ENCODE data around the gene SLC19A1.

SLC19A1 gene

DNA sequence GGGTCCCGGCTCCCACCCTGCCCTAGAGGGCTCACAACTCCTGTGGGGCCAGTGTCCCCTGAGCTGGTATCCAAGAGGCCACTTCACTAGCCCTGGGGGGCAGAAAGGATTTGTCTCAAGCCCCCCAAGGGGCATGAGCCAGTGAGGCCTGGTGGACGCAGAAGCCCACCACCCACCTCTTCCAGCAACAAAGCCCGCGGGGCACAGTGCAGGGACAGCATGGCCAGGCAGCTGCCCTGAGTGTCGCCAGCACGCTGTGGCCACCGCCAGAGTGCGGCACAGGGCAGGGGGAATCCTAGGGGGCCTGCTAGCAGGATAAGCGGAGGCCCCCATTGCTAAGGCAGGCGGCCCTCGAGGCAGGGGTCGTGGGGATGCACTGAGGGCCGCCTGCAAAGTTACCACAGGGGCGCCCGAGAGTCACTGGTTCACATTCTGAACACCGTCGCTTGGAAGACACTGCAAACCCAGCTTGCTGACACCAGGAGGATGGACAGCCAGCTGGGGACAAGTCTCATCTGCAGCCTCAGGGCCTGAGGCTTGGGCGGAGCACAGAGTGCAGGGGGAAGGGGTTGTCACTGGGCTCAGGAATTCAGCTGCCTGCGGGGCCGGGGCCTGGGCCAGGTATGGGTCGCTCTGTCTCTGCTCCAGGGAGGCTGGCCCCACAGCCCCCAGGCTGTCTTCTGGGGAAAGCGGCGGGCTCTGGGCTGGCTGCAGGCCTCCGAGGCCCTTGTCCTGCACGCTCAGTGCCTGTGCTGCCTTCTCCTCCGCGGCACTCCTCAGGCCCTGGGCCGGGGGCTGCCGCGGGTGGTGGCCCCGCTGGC is 26.8 kb downstream of the SLC19A1 start:
- no peaks in the 10 kb centered on the region for H3K36me3 ChIP-seq (ENCODE audit: insufficient read depth, low read length)
- no peak overlapping the region for H3K27ac ChIP-seq (ENCODE audit: low read depth, low read length)
- no peak overlapping the region for H3K9ac ChIP-seq (ENCODE audit: low read length)
- no peaks in the 10 kb centered on the region for H3K4me1 ChIP-seq (ENCODE audit: insufficient read depth, low read length)
- H3K4me3 ChIP-seq (ENCODE audit: low read depth in 1 of 2, low read length in 2 of 2), result no peak overlapping the region
- H3K27me3 ChIP-seq (ENCODE audit: control insufficient read depth in 1 of 2, insufficient read depth in 2 of 2, low read length in 2 of 2), result no peaks in the 10 kb centered on the region
- H3K9me3 ChIP-seq (ENCODE audit: low read length), result peaks cover 17% of the 10 kb centered on the region

DNA sequence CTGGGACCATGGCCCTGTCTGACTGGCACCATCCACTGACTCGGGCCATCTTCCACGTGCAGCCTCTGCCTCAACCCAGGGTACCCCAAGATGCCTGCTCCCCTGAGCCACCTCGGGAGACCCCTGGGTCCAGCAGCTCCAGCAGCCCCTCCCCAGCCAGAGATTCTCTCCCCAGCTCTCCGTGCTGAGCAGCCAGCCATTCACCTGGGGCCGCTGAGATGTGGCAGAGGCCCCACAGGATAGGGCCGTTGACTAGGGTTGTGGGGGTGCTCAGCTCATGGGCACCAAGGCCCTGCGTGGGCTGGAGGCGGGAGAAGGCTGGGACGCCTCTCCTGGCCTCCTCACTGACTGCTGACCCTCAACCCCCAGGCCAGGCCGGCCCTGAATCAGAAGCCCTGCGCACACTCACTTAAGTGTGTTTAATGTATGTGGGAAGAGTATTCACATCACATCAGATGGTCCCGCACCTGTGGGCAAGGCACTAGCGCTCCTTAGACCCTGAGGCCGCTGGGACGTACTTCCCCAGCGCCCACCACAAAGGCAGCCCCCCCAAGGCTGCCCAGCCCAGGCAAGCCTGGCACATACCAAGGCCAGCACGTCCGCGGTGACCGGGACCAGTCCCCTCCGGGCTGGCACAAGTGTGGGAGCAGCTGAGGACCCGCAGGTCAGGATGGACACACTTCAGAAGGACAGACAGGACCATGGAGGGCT is 27.8 kb downstream of the SLC19A1 start:
- H3K4me3 ChIP-seq (ENCODE audit: low read depth in 1 of 2, low read length in 2 of 2), result no peak overlapping the region
- H3K9ac ChIP-seq (ENCODE audit: low read length), result no peak overlapping the region
- H3K27ac ChIP-seq (ENCODE audit: low read depth, low read length), result no peak overlapping the region
- no peaks in the 10 kb centered on the region for H3K4me1 ChIP-seq (ENCODE audit: insufficient read depth, low read length)
- no peaks in the 10 kb centered on the region for H3K36me3 ChIP-seq (ENCODE audit: insufficient read depth, low read length)
- H3K27me3 ChIP-seq (ENCODE audit: control insufficient read depth in 1 of 2, insufficient read depth in 2 of 2, low read length in 2 of 2), result no peaks in the 10 kb centered on the region
- peaks cover 8% of the 10 kb centered on the region for H3K9me3 ChIP-seq (ENCODE audit: low read length)

- Histone ChIP-seq H3K36me3 (ENCODE audit: insufficient read depth, low read length) (no peaks in the 10 kb centered on the region), H3K9me3 (ENCODE audit: low read length) (peaks cover 6% of the 10 kb centered on the region), H3K27me3 (ENCODE audit: control insufficient read depth in 1 of 2, insufficient read depth in 2 of 2, low read length in 2 of 2) (no peaks in the 10 kb centered on the region), H3K4me1 (ENCODE audit: insufficient read depth, low read length) (no peaks in the 10 kb centered on the region), H3K4me3 (ENCODE audit: low read depth in 1 of 2, low read length in 2 of 2) (no peak overlapping the region), H3K9ac (ENCODE audit: low read length) (no peak overlapping the region), H3K27ac (ENCODE audit: low read depth, low read length) (no peak overlapping the region)
Observed at GRCh38 chr21:45513741-45514310, 28.4 kb downstream of the SLC19A1 start.

DNA sequence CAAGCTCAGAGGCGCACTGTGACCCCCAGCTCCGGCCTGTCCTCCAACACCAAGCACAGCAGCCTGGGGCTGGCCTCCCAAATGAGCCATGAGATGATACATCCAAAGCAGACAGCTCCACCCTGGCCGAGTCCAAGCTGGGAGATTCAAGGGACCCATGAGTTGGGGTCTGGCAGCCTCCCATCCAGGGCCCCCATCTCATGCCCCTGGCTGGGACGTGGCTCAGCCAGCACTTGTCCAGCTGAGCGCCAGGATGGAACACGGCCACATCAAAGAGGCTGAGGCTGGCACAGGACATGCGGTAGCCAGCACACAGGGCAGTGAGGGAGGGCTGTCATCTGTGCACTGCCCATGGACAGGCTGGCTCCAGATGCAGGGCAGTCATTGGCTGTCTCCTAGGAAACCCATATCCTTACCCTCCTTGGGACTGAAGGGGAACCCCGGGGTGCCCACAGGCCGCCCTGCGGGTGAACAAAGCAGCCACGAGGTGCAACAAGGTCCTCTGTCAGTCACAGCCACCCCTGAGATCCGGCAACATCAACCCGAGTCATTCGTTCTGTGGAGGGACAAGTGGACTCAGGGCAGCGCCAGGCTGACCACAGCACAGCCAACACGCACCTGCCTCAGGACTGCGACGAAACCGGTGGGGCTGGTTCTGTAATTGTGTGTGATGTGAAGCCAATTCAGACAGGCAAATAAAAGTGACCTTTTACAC is 29.1 kb downstream of the SLC19A1 start:
- no peak overlapping the region for H3K27ac ChIP-seq (ENCODE audit: low read depth, low read length)
- no peak overlapping the region for H3K9ac ChIP-seq (ENCODE audit: low read length)
- no peaks in the 10 kb centered on the region for H3K9me3 ChIP-seq (ENCODE audit: low read length)
- H3K27me3 ChIP-seq (ENCODE audit: control insufficient read depth in 1 of 2, insufficient read depth in 2 of 2, low read length in 2 of 2), result no peaks in the 10 kb centered on the region
- H3K36me3 ChIP-seq (ENCODE audit: insufficient read depth, low read length), result no peaks in the 10 kb centered on the region
- H3K4me1 ChIP-seq (ENCODE audit: insufficient read depth, low read length), result no peaks in the 10 kb centered on the region
- H3K4me3 ChIP-seq (ENCODE audit: low read depth in 1 of 2, low read length in 2 of 2), result no peak overlapping the region

- Histone ChIP-seq H3K27me3 (ENCODE audit: control insufficient read depth in 1 of 2, insufficient read depth in 2 of 2, low read length in 2 of 2) (no peaks in the 10 kb centered on the region), H3K27ac (ENCODE audit: low read depth, low read length) (no peak overlapping the region), H3K9me3 (ENCODE audit: low read length) (no peaks in the 10 kb centered on the region), H3K36me3 (ENCODE audit: insufficient read depth, low read length) (no peaks in the 10 kb centered on the region), H3K4me3 (ENCODE audit: low read depth in 1 of 2, low read length in 2 of 2) (no peak overlapping the region), H3K4me1 (ENCODE audit: insufficient read depth, low read length) (no peaks in the 10 kb centered on the region), H3K9ac (ENCODE audit: low read length) (no peak overlapping the region)
Observed at GRCh38 chr21:45512626-45513002, 29.6 kb downstream of the SLC19A1 start.

GRCh38 chr21:45511661-45512431 is 30.4 kb downstream of the SLC19A1 start:
- no peak overlapping the region for H3K9ac ChIP-seq (ENCODE audit: low read length)
- H3K9me3 ChIP-seq (ENCODE audit: low read length), result no peaks in the 10 kb centered on the region
- no peaks in the 10 kb centered on the region for H3K4me1 ChIP-seq (ENCODE audit: insufficient read depth, low read length)
- H3K27me3 ChIP-seq (ENCODE audit: control insufficient read depth in 1 of 2, insufficient read depth in 2 of 2, low read length in 2 of 2), result no peaks in the 10 kb centered on the region
- no peaks in the 10 kb centered on the region for H3K36me3 ChIP-seq (ENCODE audit: insufficient read depth, low read length)
- H3K27ac ChIP-seq (ENCODE audit: low read depth, low read length), result no peak overlapping the region
- no peak overlapping the region for H3K4me3 ChIP-seq (ENCODE audit: low read depth in 1 of 2, low read length in 2 of 2)

DNA sequence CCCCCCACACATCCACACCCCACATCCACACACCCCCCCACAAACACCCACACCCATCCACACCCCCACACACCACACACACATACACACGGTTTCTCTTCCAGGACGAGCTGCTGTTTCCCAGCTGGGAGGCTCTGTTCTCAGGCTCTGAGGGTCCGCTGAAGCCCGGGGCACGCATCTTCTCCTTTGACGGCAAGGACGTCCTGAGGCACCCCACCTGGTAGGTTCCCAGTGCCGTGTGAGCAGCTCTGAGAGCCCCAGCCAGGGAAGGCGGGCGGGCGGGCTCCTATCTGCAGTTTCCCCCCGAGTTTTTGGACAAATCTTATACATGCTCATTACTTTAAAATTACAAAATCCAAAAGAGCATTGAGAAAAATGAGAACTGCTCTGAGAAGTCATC is 31.2 kb downstream of the SLC19A1 start:
- H3K4me3 ChIP-seq (ENCODE audit: low read depth in 1 of 2, low read length in 2 of 2), result no peak overlapping the region
- H3K9me3 ChIP-seq (ENCODE audit: low read length), result no peaks in the 10 kb centered on the region
- no peaks in the 10 kb centered on the region for H3K4me1 ChIP-seq (ENCODE audit: insufficient read depth, low read length)
- H3K27ac ChIP-seq (ENCODE audit: low read depth, low read length), result no peak overlapping the region
- no peaks in the 10 kb centered on the region for H3K27me3 ChIP-seq (ENCODE audit: control insufficient read depth in 1 of 2, insufficient read depth in 2 of 2, low read length in 2 of 2)
- no peaks in the 10 kb centered on the region for H3K36me3 ChIP-seq (ENCODE audit: insufficient read depth, low read length)
- H3K9ac ChIP-seq (ENCODE audit: low read length), result no peak overlapping the region

- Histone ChIP-seq H3K36me3 (ENCODE audit: insufficient read depth, low read length) (no peaks in the 10 kb centered on the region), H3K4me3 (ENCODE audit: low read depth in 1 of 2, low read length in 2 of 2) (no peak overlapping the region), H3K9me3 (ENCODE audit: low read length) (no peaks in the 10 kb centered on the region), H3K9ac (ENCODE audit: low read length) (no peak overlapping the region), H3K4me1 (ENCODE audit: insufficient read depth, low read length) (no peaks in the 10 kb centered on the region), H3K27me3 (ENCODE audit: control insufficient read depth in 1 of 2, insufficient read depth in 2 of 2, low read length in 2 of 2) (no peaks in the 10 kb centered on the region), H3K27ac (ENCODE audit: low read depth, low read length) (no peak overlapping the region)
Observed at GRCh38 chr21:45510466-45510955, 31.7 kb downstream of the SLC19A1 start.

DNA sequence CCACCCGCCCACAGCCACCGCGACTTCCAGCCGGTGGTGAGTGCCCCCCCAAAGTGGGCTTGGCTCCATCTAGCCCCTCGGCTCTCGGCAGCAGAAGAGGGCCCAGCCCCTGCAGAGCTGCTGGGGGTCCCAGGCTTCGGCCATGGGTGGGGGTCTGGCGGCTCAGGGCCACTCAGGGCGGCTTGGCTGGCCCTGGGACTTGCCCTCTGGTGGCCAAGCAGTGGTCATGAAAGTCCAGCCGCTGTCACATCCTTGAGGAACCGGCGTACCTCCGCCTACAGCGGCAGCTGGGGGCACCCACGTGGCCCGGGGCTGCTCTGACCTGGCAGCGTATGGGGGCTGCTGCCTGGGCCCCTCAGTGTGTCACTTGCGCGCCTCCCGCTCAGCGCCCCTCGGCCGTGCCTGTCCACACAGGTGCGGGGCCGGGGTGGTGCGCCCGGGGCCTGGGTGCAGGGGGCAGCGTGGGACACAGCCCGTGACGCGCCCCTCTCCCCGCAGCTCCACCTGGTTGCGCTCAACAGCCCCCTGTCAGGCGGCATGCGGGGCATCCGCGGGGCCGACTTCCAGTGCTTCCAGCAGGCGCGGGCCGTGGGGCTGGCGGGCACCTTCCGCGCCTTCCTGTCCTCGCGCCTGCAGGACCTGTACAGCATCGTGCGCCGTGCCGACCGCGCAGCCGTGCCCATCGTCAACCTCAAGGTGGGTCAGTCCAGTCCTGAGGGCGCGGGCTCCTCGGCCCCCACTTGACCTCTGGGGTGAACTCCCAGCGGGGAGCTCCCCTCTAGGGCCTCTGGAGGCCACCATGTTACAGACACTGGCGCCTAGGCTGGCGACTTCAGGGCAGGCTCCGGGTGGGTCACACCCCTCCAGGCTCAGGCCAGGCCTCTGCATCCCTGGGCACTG is 32.4 kb downstream of the SLC19A1 start:
- no peak overlapping the region for H3K27ac ChIP-seq (ENCODE audit: low read depth, low read length)
- H3K36me3 ChIP-seq (ENCODE audit: insufficient read depth, low read length), result no peaks in the 10 kb centered on the region
- no peaks in the 10 kb centered on the region for H3K4me1 ChIP-seq (ENCODE audit: insufficient read depth, low read length)
- no peak overlapping the region for H3K4me3 ChIP-seq (ENCODE audit: low read depth in 1 of 2, low read length in 2 of 2)
- H3K9ac ChIP-seq (ENCODE audit: low read length), result no peak overlapping the region
- no peaks in the 10 kb centered on the region for H3K27me3 ChIP-seq (ENCODE audit: control insufficient read depth in 1 of 2, insufficient read depth in 2 of 2, low read length in 2 of 2)
- H3K9me3 ChIP-seq (ENCODE audit: low read length), result no peaks in the 10 kb centered on the region

All from muscle layer of colon (tissue), 2 donors.